Activated T-cell treated with anti-CD3 and anti-CD28 coated beads for 1 hour (primary cell): ENCODE data around the gene REC8.
"Not testable (repeated sequence)": the region's sequence is repeated elsewhere in the genome, so short reads cannot be mapped to it uniquely, and the experiment has no call there.

Source experiments
- DNase-seq: peaks from one replicate; pipeline ENCODE4 v3.0.0-alpha.2; 2020; ENCODE audit warnings: low read depth

REC8 gene

DNA sequence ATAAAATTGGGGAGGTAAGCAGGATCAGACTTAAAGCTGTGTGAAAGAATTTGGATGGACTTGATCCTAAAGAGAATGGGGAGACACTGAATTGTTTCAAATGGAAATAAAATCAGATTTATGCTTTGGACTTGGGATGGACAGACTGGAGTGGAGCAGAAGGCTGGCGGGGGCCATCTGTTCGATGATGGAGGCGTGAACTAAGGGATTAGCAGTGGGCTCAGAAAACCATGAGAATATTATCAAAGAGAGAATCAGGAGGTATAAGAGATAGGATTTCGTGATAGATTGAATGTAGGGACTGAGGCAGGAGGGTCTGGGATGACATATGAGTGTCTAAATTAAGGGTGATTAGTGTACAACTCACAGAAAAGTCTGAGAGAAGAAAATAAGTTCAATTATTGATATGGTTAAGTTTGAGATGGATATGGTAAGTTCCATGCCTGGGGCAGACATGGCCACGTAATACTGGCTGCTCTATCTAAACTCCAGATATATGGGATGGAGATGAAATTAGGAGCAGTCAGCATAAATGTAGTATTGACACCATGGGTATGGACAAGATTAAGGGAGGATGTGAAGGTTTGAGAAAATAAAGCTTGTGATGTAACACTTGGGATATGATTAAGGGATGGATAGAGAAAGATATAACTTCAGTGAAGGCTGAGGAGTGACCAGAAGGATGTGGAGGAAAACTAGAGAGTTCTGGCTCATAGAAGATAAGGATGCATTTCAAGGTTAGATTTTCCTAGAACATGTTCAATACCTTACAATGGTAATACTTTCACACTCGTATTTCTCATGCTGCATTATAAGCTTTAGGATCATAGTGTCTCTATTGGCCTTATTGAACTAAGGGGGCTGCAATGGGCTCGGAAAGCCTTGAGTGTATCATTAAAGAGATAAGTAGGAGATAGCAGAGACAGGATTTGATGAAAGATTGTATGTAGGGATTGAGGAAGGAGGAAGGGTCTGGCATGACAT lies 32.6 kb downstream of the REC8 start:
- DNase-seq, result no peak

DNA sequence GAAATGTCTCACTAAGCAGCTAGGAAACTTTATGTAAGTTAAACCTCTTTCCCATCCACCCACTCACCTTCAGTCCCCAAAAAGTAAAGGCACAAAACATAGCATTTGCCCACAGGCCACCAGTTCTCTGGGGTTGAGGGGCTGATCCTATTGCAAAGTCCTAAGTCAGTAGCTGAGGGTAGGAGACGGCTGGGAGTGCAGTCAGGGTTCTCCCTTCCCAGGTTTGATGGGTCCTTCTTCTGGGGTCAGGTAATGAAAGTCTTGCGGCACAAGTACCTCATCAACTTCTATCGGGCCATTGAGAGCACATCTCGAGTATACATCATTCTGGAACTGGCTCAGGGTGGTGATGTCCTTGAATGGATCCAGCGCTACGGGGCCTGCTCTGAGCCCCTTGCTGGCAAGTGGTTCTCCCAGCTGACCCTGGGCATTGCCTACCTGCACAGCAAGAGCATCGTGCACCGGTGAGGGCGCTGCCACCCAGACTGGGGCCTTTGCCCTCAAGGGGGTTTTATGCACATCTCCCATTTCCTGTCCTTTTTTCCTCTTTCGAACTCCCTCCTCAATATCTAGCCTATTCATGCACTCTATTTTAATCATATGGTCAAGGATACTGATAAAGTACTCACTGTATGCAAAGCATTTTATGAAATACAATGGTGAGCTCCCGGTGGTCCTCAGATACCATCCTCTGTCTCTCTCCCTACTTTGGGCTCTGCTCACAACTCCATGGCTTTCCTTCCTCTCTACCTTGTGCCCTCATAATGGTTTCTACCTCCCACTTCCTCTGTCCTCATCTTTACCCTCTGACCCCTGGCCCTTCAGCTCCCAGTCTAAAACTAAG lies 34.6 kb downstream of the REC8 start:
- DNase-seq, result no peak

DNA sequence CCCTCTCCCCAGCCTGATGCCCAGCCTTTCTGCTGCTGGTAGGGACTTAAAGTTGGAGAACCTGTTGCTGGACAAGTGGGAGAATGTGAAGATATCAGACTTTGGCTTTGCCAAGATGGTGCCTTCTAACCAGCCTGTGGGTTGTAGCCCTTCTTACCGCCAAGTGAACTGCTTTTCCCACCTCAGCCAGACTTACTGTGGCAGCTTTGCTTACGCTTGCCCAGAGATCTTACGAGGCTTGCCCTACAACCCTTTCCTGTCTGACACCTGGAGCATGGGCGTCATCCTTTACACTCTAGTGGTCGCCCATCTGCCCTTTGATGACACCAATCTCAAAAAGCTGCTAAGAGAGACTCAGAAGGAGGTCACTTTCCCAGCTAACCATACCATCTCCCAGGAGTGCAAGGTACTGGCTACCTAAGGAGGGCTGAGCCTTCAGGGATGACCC lies 35.2 kb downstream of the REC8 start:
- DNase-seq, result no peak

DNA sequence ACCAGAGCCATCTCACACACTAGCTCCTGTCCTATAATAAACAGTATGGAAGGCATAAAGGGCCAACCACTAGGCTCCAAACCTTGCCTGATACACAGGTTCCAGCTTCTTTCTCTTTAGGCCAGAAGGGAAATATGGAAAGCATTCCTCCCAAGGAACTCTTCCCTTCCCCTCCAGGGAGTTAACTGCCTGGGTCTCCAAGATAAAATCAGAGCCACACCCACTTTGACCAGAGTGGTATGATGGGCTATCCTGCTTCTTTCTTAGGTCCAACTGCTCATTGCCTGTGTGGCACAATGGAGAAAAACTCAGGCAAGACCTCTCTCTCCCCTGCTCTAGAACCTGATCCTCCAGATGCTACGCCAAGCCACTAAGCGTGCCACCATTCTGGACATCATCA lies 35.7 kb downstream of the REC8 start:
- no peak for DNase-seq

DNA sequence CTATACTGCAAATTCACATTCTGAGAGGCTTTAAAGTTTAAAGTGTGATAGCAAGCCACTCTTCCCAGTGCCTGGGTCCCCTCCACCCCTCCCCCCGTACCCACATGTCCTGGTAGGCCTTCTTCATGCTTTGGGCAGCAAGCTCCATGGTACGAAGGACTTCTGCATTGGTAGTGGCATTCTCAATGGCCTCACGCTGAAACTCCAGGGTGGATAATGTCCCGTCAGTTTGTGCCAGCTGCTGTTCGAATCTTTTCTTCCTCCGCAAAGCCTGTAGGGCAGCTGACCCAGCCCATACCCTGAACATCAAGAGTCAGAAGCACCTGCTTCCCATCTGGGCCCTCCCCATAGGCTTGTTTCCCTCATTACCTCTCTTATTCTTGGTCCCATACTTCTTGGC lies 39.4 kb downstream of the REC8 start:
- no peak for DNase-seq

DNA sequence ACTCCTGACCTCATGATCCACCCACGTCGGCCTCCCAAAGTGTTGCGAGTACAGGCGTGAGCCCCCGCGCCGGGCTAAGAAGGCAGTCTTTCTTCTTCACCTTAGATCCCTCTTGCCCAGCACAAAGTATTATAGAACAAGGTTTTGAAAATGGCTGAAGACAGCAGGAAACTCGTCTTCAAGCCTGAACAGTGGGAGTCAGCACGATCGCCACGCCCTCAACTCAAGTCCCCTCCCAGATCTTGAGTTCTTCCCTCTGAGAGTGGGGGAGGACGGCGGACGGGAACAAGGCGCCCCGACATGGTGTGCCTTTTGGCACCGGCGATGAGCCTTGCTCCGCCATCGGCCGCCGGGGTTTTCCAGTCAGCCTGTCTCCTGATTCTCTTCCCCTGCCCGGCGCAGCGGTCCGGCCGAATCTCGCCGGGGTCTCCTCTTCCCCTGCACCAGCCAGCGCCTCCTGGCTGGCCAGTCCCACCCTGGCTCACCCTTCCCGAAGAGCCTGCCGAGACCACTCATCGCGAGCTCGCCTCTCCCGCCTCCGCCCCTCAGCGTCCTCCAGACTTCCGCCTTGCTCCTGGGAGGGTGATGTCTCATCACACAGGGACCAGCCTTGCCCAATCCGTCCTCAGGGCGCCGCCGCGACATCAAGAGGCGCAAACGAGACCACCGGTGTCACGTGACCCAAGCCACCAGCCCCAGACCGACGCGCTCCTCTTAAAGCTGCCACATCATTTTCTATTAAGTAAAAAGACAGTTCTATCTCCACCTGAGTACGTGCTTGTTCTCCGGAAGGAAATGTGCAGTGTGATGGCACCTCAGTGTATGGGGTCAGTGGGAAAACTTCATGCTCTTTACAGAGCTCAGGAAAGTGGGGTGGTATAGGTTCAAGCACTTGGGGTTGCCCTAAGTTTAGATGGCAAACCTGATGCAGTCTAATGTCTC lies 41.3 kb downstream of the REC8 start, which contains the start of gene CHMP4A:
TSS of gene CHMP4A (minus strand) at position 565 of the 942 bp plus-strand sequence. CDS start at position 516, 49 bp downstream.
- DNase-seq, result peak; percentile 92

DNA sequence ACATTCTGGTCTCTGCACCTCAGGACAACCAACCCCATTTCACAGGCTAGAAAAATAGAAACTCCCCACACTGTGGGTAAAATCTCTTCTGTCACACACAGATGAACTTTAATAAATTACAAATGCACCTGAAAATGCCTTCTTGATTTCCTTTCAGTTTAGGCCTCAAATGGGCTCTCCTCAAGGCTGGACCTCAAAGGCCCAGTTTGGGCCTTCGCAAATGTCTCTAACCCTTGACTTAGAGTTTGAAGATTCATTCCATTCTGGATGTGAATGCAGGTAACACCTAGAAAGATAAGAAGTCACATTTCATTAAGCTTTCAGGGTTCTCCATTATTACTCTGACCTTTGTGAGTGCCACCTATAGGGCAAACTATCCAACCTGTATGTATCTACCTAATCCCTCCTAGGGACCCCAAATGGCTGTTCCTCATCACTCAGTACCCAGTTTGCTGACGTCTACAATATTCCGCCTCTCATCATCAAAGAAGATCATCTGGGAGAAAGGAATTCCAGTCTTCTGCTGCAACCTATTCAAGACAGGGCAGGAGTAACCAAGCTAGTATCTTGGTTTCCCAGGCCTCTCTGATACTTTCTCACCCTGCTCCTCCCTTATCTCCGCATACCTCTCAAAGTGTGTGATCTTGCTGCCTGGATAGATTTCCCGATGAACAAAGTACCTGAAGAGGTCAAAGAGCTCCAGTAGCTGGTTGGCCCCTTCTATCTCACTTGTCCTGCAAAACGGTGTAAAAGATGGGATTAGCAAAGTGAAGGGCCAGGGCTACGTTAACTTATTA lies 42.2 kb downstream of the REC8 start:
- no peak for DNase-seq

DNA sequence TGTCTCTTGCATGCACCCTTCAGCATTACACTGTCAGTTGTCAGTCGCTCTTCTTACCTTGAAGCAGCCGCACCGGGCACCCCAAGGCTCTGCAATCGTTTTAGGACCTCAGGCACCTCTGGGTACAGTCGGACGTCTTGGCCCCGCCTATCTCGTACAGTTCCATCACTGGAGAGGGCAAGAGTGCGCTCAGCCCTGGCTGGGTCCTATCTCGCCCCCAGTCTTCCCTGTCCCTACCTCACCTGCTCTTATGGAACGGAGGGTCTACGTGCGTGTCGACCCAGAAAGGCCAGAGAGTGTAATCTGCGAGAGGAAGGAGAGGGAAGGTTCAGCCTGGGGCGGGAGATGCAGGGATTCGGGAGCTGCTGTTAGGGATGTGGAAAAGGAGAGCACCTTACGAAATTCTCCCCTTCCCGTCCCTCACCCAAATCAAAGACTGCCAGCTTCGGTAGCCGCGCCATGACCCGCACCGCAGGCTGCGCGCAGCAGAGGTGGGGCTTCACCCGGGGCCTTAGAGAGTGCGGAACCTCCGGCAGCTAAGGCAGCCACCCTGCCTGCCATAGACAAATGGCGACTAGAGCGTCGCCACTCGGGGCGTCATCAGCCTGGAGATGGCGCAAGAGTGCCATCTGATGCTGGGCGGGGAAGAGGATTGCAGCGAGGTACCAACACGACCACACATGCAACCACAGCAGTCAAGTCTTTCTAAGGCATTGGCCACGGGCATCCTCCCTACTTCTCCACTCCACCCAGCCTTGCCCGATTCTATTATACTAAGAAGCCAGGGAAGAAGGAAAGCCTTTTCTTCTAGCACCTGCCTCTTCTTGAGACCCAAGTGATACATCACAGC lies 43.8 kb downstream of the REC8 start, which contains the start of gene MDP1:
TSS of gene MDP1 (minus strand) at position 572 of the 850 bp plus-strand sequence. CDS start at position 461, 111 bp downstream.
- peak; percentile 75 for DNase-seq

DNA sequence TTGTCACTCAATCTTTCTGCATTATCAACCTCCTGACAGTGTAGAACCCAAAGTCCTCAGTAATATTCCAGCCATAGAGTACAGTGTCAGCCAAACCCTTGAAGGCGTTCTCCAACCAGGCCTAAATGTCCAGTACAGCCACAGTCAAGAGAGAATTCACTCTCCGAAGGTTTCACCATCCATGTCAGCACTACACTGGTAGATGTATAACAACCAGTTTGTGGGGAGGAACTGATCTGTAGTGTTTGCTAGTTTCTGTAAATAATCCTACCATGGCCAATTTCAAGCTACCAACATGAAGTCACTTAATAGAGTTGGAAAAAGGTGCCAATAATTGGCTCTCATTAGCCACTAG lies 44.4 kb downstream of the REC8 start:
- no peak for DNase-seq

DNA sequence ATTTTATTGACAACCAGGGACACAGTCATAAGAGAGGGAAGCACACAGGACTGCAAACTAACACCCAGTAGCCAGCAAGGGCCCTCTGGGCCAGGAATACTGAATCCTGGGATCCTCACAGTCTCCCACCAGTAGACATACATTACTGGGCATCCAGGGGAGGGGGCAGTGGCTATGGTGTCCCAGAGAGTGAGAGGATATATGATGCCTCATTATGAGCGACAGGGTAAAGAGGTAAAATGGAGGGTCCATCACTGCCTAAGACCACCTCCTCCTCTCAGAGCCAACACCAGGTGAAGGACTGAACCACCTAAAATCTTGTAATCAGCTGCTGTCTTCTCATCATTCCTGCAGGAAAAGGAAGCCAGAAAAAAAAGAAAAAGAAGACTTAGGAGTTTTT lies 45.0 kb downstream of the REC8 start:
- DNase-seq, result not testable (repeated sequence)

DNA sequence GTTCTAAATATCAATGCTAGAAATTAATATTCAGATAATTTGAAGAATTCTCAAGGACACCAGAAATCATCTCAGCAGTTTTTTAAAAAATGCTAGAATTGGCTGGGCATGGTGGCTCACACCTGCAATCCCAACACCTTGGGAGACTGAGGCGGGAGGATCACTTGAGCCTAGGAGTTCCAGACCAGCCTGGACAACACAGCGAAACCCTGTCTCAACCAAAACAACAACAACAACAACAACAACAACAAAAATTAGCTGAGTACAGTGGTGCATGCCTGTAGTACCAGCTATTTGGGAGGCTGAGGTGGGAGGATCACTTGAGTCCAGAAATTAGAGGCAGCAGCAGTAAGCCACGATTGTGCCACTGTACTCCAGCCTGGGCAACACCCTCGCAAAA lies 47.2 kb downstream of the REC8 start:
- DNase-seq, result no peak

DNA sequence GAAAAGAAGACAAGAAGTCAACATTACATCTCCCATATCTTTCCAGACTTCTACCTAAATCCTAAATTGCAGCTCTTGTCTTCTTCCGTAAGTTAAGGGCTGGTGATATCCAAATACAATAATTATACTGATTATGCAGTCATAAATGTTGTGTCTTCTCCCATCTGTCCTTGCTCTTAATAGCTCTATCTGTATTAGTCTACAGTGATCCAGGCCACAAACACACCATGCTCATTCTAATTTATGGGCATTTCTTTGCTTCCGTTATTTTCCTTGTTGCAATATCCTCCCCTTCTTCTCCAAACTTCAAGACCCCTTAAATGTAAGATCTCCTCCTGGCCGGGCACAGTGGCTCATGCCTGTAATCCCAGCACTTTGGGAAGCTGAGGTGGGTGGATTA lies 47.6 kb downstream of the REC8 start:
- DNase-seq, result no peak

DNA sequence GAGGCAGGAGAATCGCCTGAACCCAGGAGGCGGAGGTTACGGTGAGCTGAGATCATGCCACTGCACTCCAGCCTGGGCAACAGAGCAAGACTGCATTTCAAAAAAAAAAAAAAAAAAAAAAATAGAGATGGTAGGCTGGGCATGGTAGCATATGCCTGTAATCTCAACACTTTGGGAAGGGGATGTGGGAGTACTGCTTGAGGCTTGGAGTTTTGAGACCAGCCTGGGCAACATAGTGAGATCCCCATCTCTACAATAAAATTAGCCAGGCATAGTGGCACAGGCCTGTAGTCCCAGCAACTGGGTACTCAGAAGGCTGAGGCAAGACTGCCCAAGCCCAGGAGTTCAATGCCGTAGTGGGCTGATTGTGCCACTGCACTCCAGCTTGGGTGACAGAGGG lies 51.1 kb downstream of the REC8 start:
- DNase-seq, result not testable (repeated sequence)

DNA sequence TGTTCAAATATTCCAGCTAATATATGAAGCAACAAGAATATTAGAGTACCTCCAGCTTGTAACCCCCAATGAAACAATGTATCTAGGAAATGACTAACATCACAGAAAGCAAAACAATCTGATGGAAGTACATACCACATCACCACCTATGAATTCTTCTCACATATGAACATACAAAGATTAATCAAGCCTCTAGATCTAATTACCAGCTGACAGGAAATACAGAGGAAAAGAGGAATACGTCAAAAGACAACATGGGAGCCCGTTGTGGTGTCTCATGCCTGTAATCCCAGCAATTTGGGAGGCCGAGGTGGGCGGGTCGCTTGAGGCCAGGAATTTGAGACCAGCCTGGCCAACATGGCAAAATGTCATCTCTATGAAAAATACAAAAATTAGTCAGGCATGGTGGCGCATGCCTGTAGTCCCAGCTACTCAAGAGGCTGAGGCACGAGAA lies 52.8 kb downstream of the REC8 start:
- no peak for DNase-seq

DNA sequence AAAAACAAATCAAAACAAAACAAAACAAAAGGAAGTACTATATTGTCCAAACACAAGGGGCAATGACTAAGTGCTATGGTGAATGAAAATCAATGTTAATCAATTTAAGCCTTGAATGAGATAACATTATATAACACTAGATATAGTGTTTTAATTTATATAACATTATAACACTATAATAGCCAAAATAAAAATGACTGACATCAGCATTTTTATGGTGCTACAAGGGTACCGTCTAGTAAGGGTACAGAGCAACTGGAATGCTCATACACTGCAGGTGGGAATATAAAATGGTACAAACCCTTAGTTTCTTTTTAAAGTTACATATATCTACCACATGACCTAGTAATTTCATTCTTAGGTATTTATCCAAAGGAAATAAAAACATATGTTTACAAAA lies 54.6 kb downstream of the REC8 start:
- DNase-seq, result no peak

DNA sequence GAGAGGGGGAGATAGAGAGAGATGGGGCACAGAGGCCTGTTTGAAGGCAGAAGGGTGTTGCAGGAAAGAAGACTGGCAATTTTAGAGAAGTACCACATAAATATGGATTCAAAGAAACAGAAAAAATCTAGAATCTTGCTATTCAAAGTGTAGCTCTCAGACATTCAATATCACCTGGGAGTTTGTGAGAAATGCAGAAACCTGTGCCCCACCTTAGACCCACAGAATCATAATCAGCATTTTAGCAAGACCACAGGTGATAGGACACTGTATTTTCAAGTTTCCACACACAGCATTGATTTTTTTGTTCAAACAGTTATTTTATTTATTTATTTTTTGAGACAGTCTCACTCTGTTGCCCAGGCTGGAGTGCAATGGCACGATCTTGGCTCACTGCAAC lies 57.0 kb downstream of the REC8 start:
- no peak for DNase-seq
